Kidney (tissue), 14 donors: ENCODE measurements around the gene ADPRHL1. TPM values are rescaled to one million over a fixed set of nuclear protein-coding genes. Genes with fewer than 3 reads are reported as not detected.

Experiments used
- DNase-seq, 5 donors: peaks; one replicate each; pipeline ENCODE4 v3.0.0-alpha.2; 2013 to 2020
- FAIRE-seq: peaks from 2 replicates; lab custom pipeline; 2012; peaks lifted over from hg19 to GRCh38; lab: Jason Lieb, UNC
- H3K27ac ChIP-seq, 2 donors: one replicate each; pipeline ENCODE4 v1.7.0; 2013; ENCODE audit warnings: low read depth in 2 of 2, low read length in 2 of 2, inconsistent platforms in 1 of 2
- H3K27me3 ChIP-seq: one replicate; pipeline ENCODE4 v1.7.1; 2013; ENCODE audit warnings: low read length, inconsistent platforms; ENCODE audit not compliant: control insufficient read depth, insufficient read depth
- H3K36me3 ChIP-seq, 3 donors: one replicate each; pipeline versions ENCODE4 v1.7.0 to v1.7.1; 2013; ENCODE audit warnings: low read length in 3 of 3, control low read depth in 1 of 3, inconsistent platforms in 1 of 3; ENCODE audit not compliant: insufficient read depth in 3 of 3, control insufficient read depth in 2 of 3
- H3K4me1 ChIP-seq, 3 donors: one replicate each; pipeline versions ENCODE4 v1.7.0 to v1.7.1; 2013; ENCODE audit warnings: low read length in 3 of 3, inconsistent platforms in 1 of 3, low read depth in 1 of 3; ENCODE audit not compliant: control insufficient read depth in 2 of 3, insufficient read depth in 2 of 3
- H3K4me3 ChIP-seq, 3 donors: one replicate each; pipeline versions ENCODE4 v1.7.0 to v1.8.1; 2013; ENCODE audit warnings: low read length in 3 of 3, control low read depth in 1 of 3, inconsistent platforms in 1 of 3
- H3K9ac ChIP-seq, 3 donors: one replicate each; pipeline versions ENCODE4 v1.7.0 to v1.7.1; 2013; ENCODE audit warnings: low read length in 3 of 3, control low read depth in 1 of 3, inconsistent platforms in 1 of 3
- H3K9me3 ChIP-seq, 3 donors: one replicate each; pipeline versions ENCODE4 v1.7.0 to v1.7.1; 2013; ENCODE audit warnings: low read length in 3 of 3, control low read depth in 1 of 3, inconsistent platforms in 1 of 3; ENCODE audit not compliant: control insufficient read depth in 2 of 3, insufficient read depth in 1 of 3
- CTCF ChIP-seq: IDR thresholded peaks from 3 replicates; pipeline ENCODE4 v1.5.1; 2012; ENCODE audit warnings: mild to moderate bottlenecking, moderate library complexity, borderline replicate concordance; ENCODE audit not compliant: insufficient read depth; ENCODE audit errors: extremely low read depth
- intact Hi-C: fragments of 100-400 bp; cut with DNase I; formaldehyde crosslinking; loops from one replicate; pipeline ENCODE4 v1.11.1; 2022
- polyA plus RNA-seq: library from polyadenylated mRNA; stranded (reverse); fragments of 350-450 nt; fragmentation: Illumina TruSeq; extraction: RNeasy Lipid Tissue Mini Kit (QIAGEN cat#74804); gene quantifications from one replicate; pipeline ENCODE4 v1.2.3, GENCODE V29; 2014; ENCODE audit warnings: low read depth, low replicate concordance; ENCODE audit not compliant: insufficient read depth
- total RNA-seq: library from RNA; stranded (reverse); fragmentation: NEBNext Ultra II Directional; extraction: Animal tissue kit (Norgen Biotek cat#: 25700); gene quantifications from one replicate; pipeline ENCODE4 v1.2.1, GENCODE V29; 2021
- donor health status: control.
- donor health status: control.
- donor health status: control.
- donor health status: control.
- donor health status: control.
- donor health status: DM: yes; HTN: yes; CAD: no.
- donor health status: Normal renal cell carcinoma (clear cell type).

ADPRHL1 gene
- total and polyA plus RNA-seq, 2 donors from 2014 or later = 1.1 to 1.5 TPM

- FAIRE-seq (no peak), DNase-seq (no peak)
- Histone ChIP-seq H3K9me3 (no peaks in the 10 kb centered on the region), H3K4me1 (no peaks in the 10 kb centered on the region), H3K27me3 (no peaks in the 10 kb centered on the region), H3K4me3 (no peak overlapping the region), H3K9ac (no peak overlapping the region), H3K36me3 (peaks cover 5 to 14% (median 6%) of the 10 kb centered on the region in 3 donors), H3K27ac (no peak overlapping the region)
- intact Hi-C loops = no loop called here
- TF ChIP-seq CTCF = no peak
Observed at GRCh38 chr13:113477724-113478123, 24.4 kb upstream of the ADPRHL1 start.

GRCh38 chr13:113476811-113477210 is 23.5 kb upstream of the ADPRHL1 start:
- DNase-seq (no peak), FAIRE-seq (no peak)
- Histone ChIP-seq H3K27me3 (no peaks in the 10 kb centered on the region), H3K4me3 (no peak overlapping the region), H3K9me3 (no peaks in the 10 kb centered on the region), H3K27ac (no peak overlapping the region), H3K36me3 (peaks cover 5 to 14% (median 6%) of the 10 kb centered on the region in 3 donors), H3K9ac (no peak overlapping the region), H3K4me1 (no peaks in the 10 kb centered on the region)
- no peak for TF ChIP-seq CTCF
- intact Hi-C loops = no loop called here

- TF ChIP-seq CTCF = no peak
- Histone ChIP-seq H3K36me3 (peaks cover 5 to 14% (median 6%) of the 10 kb centered on the region in 3 donors), H3K27me3 (no peaks in the 10 kb centered on the region), H3K9ac (no peak overlapping the region), H3K4me3 (no peak overlapping the region), H3K27ac (no peak overlapping the region), H3K4me1 (no peaks in the 10 kb centered on the region), H3K9me3 (no peaks in the 10 kb centered on the region)
- FAIRE-seq = no peak
- intact Hi-C loops = no loop called here
- no peak for DNase-seq
Observed at GRCh38 chr13:113475911-113476310, 22.6 kb upstream of the ADPRHL1 start.

- no peaks in the 10 kb centered on the region for H3K9me3 ChIP-seq
- H3K4me3 ChIP-seq = no peak overlapping the region
- H3K27ac ChIP-seq = no peak overlapping the region
- no peaks in the 10 kb centered on the region for H3K27me3 ChIP-seq
- no peak for TF ChIP-seq CTCF
- no peak overlapping the region for H3K9ac ChIP-seq
- H3K36me3 ChIP-seq = peaks cover 5 to 14% (median 6%) of the 10 kb centered on the region in 3 donors
- no peak for FAIRE-seq
- intact Hi-C loops = no loop called here
- no peak for DNase-seq
- no peaks in the 10 kb centered on the region for H3K4me1 ChIP-seq
Observed at GRCh38 chr13:113475280-113475679, 22.0 kb upstream of the ADPRHL1 start.
